Body of pancreas (tissue), 4 donors: ENCODE results near the gene SLC2A2.

Experiments
- CTCF ChIP-seq, 7 experiments: fragments of 450-650 bp in 4 of 7; fragments of 200-600 bp in 3 of 7; sonication (generic) in 3 of 7; IDR thresholded peaks; one replicate each; pipeline ENCODE4 v1.5.1; 2016 to 2019; ENCODE audit warnings: antibody characterized with exemption in 7 of 7
- POLR2A ChIP-seq, 3 donors: fragments of 450-650 bp; IDR thresholded peaks; one replicate each; pipeline ENCODE4 v1.6.1; 2016; ENCODE audit warnings: antibody characterized with exemption in 3 of 3, mild to moderate bottlenecking in 2 of 3

DNA sequence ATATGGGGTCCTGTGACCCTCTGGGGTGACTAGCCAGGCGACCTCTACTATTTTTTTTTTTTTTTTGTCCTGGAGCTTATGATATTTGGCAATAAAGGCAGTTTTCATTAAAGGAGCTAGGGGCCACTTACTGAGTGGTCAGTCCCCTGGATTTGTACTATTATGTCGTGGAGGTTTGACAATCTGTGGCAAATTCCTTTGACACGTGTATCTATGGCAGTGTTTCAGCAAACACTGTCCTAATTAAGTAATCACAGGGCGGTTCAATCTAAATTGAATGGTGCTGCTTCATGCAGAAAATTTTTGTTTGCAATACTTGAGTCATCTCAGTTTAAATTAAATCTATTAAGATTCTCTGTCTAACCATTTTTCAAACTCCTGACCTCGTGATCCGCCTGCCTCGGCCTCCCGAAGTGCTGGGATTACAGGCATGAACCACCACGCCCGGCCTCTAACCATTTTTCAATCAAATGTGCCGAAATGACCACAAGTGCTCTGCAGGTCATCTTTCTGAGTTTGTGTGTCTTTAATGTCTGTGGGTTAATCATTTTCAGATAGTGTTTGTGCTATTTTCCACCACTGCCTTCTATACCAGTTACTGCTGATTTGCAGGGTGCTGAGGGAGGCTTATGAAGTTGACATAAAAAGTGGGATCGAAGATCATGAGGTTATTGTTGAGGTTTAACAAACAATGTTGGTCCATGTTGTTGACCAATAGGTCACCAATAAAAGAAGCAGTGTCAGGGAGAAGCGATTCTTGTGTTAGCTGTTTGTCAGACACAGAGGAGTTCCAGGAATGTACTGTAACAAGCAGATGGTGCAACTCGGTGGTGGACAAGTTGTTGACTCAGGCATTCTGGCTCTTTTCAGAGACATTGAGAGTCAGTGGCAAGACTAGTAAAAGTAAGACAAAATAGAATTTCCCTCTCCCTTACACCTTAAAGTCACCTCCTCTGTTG, 18.6 kb upstream of the SLC2A2 start:
- TF ChIP-seq CTCF (IDR thresholded peaks at IDR 0.05) = no peak
- TF ChIP-seq POLR2A (IDR thresholded peaks at IDR 0.05) = no peak
